Peyer's patch (tissue), 4 donors: ENCODE results near the gene GJD2.

Experiments used
- POLR2A ChIP-seq, 2 donors: fragments of 450-650 bp; IDR thresholded peaks; one replicate each; pipeline ENCODE4 v1.5.1; 2017; ENCODE audit warnings: antibody characterized with exemption in 2 of 2, mild to moderate bottlenecking in 2 of 2, moderate library complexity in 2 of 2
- TF ChIP-seq, protein P1 (sequence below), 6 experiments: fragments of 450-650 bp in 4 of 6; fragments of 200-600 bp in 2 of 6; sonication (generic) in 1 of 6; IDR thresholded peaks; one replicate each; pipeline ENCODE4 v1.5.1; 2017 to 2019; ENCODE audit warnings: antibody characterized with exemption in 6 of 6, mild to moderate bottlenecking in 3 of 6, moderate library complexity in 1 of 6

DNA sequence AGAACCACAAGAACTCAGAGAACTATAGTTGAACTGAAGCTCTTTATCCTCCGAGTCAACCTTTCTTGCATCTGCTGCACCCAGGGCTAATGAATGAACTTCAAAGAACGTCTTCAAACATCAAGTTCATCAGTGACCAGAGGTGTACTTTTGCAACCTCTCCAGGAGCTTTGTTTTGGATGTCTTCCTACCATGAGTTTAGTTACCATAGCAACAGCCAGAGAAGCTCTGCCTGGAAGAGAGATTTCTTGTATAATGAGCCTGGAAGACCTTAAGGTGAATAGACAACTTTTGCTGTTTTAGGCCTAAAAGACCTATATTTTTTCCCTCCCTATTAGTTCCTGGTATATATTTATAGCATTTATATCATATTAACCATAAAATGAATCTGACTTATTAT lies 31.4 kb upstream of the GJD2 start:
- no peak for TF ChIP-seq POLR2A (IDR thresholded peaks at IDR 0.05)
- TF ChIP-seq, protein P1, sequence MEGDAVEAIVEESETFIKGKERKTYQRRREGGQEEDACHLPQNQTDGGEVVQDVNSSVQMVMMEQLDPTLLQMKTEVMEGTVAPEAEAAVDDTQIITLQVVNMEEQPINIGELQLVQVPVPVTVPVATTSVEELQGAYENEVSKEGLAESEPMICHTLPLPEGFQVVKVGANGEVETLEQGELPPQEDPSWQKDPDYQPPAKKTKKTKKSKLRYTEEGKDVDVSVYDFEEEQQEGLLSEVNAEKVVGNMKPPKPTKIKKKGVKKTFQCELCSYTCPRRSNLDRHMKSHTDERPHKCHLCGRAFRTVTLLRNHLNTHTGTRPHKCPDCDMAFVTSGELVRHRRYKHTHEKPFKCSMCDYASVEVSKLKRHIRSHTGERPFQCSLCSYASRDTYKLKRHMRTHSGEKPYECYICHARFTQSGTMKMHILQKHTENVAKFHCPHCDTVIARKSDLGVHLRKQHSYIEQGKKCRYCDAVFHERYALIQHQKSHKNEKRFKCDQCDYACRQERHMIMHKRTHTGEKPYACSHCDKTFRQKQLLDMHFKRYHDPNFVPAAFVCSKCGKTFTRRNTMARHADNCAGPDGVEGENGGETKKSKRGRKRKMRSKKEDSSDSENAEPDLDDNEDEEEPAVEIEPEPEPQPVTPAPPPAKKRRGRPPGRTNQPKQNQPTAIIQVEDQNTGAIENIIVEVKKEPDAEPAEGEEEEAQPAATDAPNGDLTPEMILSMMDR (IDR thresholded peaks at IDR 0.05): no peak
